Measurements from ENCODE around the gene MARVELD1.

The MARVELD1 gene

GRCh38 chr10:97705006-97705670 lies 8.4 kb upstream of the MARVELD1 start:
- no peak for TF ChIP-seq JUND (IDR thresholded peaks at IDR 0.05; ENCODE audit: low read depth)
- DNase-seq (ENCODE audit: low read depth in 1 of 2, low spot score in 1 of 2) = no peak
- in situ Hi-C loops (cut with HindIII; ENCODE audit: low pct_unique_long_range_greater_than_20kb, low sequenced_read_pairs) = no loop called here

DNA sequence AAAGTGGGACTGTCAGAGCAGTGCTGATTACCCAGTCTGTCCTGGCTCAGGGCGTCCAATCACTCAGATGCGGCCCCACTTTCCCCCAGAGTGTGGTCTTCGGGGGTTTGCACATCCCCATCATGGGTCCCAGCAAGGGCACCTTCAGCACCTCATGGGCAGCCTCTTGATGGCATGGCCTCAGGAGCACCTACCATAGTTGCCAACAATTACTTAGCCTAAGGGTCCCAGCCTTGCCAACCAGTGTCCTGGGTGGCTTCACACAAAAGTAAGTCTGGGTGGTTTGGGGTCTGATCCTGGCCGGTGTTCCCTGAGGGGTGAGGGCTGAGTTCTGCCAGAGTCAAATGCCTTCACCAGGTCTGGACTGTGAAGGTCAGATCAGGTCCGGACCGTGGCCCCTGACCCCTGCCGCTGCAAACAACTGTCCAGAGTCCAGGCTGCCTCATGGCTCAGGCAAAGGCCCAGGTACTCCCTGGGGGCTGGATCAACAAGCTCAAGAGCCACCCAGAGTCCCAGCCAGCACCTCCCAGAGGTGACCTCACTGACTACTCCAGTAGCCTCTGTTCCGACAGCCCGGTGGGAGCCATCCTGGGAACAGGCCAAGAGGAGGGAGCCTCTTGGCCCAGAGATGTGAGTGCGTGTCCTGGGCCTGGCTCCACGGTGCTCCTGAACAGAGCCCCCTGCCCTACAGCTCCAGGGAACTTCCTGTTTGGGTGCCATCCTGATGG lies 6.2 kb upstream of the MARVELD1 start:
- in situ Hi-C loops (cut with HindIII; ENCODE audit: low pct_unique_long_range_greater_than_20kb, low sequenced_read_pairs) = no loop called here
- no peak for DNase-seq (ENCODE audit: low read depth in 1 of 2, low spot score in 1 of 2)
- TF ChIP-seq JUND (IDR thresholded peaks at IDR 0.05; ENCODE audit: low read depth) = no peak

DNA sequence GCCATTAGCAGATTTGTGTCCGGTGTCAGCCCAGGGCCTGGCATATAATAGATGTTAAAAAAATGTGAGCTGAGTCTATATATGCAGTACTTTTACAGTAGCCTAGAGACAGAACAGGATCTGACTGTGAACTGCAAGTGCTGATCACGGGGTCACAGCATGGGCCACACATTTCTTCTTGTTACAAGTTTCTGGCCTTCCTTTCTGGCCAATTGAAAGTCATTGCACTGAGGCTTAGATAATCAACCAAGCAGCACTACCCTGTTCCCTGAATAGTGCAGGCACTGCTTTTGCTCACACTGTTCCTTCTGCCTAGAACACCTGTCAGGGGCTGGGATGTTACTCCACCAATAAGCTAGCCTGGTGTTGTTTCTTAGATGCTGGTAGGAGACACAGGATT lies 5.4 kb upstream of the MARVELD1 start:
- in situ Hi-C loops (cut with HindIII; ENCODE audit: low pct_unique_long_range_greater_than_20kb, low sequenced_read_pairs) = no loop called here
- no peak for DNase-seq (ENCODE audit: low read depth in 1 of 2, low spot score in 1 of 2)
- TF ChIP-seq JUND (IDR thresholded peaks at IDR 0.05; ENCODE audit: low read depth) = no peak

DNA sequence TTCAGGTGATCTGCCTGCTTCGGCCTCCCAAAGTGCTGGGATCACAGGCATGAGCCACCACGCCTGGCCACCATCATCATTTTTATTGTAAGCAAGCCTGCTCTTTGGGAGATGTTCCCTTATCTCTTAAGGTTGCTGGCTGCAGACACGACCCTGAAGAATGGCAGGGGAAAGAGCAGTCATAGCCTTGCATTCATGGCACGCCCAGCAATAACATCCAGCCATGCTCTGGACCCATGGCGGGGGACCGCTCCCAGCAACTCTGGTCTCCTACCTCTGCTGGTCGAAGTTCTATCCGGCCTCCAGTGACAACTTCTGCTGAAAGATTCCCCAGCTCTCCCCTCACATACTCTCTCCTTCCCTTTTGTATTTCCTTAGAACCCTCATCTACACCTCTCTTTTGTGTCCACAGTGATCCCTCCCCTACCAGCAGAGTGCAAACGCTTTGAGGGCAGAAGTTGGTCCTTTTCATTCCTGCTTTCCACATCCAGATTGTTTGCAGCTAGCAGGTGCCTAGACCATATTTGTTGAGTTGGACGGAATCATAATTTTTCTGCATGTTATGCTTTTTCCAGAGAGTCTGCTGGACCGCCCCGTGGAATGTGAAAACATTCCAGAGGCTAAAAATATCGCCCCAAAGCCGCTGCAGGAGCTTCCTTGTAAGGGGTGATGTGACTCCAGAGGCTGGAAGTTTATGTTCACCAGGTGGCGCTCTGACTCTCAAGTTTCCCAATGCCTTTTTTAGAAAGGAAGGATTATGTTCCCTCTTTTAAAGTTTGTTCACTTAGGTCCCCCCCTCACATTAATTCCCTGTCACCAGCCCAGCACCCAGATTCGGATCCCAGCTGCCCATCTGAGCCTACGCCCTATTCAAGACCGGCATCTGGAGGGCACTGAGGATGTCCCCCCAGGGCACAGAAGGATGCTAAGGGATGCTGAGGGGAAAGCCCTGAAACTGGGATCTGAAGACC lies 4.3 kb upstream of the MARVELD1 start:
- in situ Hi-C loops (cut with HindIII; ENCODE audit: low pct_unique_long_range_greater_than_20kb, low sequenced_read_pairs) = no loop called here
- peak; percentile 75 to 82 for DNase-seq (ENCODE audit: low read depth in 1 of 2, low spot score in 1 of 2)
- TF ChIP-seq JUND (IDR thresholded peaks at IDR 0.05; ENCODE audit: low read depth) = no peak

GRCh38 chr10:97711640-97712572 lies 1.6 kb upstream of the MARVELD1 start:
- no peak for TF ChIP-seq JUND (IDR thresholded peaks at IDR 0.05; ENCODE audit: low read depth)
- in situ Hi-C loops (cut with HindIII; ENCODE audit: low pct_unique_long_range_greater_than_20kb, low sequenced_read_pairs) = no loop called here
- DNase-seq (ENCODE audit: low read depth in 1 of 2, low spot score in 1 of 2) = no peak

DNA sequence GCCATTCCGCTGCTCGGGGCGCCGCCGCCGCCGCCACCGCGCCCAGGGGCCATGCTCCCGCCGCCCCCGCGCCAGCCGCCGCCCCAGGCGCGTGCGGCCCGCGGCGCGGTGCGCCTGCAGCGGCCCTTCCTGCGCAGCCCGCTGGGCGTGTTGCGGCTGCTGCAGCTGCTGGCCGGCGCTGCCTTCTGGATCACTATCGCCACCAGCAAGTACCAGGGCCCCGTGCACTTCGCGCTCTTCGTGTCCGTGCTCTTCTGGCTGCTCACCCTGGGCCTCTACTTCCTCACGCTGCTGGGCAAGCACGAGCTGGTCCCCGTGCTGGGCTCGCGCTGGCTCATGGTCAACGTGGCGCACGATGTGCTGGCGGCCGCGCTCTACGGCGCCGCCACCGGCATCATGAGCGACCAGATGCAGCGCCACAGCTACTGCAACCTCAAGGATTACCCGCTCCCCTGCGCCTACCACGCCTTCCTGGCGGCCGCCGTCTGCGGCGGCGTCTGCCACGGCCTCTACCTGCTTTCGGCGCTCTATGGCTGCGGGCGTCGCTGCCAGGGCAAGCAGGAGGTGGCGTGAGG lies 383 bp downstream of the MARVELD1 start:
- DNase-seq (ENCODE audit: low read depth in 1 of 2, low spot score in 1 of 2) = peak; percentile 86 to 98
- in situ Hi-C loops (cut with HindIII; ENCODE audit: low pct_unique_long_range_greater_than_20kb, low sequenced_read_pairs) = no loop called here
- TF ChIP-seq JUND (IDR thresholded peaks at IDR 0.05; ENCODE audit: low read depth) = no peak

DNA sequence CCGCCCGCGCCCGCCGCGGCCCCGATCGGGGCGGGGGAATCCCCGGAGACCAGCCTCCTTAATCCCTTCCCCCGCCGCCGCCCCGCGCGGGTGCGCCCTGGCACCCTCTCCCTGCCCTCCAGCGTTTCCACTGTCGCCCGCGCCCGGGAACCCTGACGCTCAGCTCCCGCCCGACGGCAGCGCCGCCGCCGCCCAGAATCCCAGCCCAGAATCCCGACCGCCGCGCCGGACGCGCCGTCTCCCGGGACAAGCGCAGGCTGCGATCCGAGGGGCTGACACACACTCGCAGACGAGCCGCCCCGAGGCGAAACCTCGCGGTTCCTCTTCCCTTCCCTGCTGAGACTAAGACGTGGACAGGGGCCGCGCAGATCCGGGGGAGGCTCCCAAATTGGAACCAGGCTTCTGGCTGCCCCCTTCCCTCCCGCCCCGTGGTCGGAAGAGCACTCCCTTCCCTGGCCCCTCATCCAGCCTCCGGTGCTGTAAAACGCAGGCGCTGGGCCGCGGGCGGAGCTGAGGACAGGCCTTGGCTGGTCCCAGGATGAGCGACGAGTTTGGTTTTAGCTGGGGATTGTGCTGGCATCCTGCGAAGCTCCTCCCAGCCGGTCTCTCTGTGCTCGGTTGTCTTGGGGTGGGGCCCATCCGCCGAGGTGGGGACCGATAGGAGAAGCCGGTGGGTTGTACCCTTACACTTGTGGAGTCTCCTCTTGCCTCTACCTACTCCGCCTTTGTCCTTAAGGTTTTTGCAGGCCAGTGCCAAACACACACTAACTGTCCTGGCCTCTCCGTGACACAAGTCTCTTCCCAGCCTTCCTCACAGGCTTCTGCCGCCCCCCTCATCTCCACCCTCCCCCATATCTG lies 1.1 kb downstream of the MARVELD1 start:
- in situ Hi-C loops (cut with HindIII; ENCODE audit: low pct_unique_long_range_greater_than_20kb, low sequenced_read_pairs) = no loop called here
- no peak for DNase-seq (ENCODE audit: low read depth in 1 of 2, low spot score in 1 of 2)
- no peak for TF ChIP-seq JUND (IDR thresholded peaks at IDR 0.05; ENCODE audit: low read depth)

- no peak for TF ChIP-seq JUND (IDR thresholded peaks at IDR 0.05; ENCODE audit: low read depth)
- in situ Hi-C loops (cut with HindIII; ENCODE audit: low pct_unique_long_range_greater_than_20kb, low sequenced_read_pairs) = no loop called here
- DNase-seq (ENCODE audit: low read depth in 1 of 2, low spot score in 1 of 2) = no peak
Observed at GRCh38 chr10:97715259-97715874, 1.8 kb downstream of the MARVELD1 start.

- TF ChIP-seq JUND (IDR thresholded peaks at IDR 0.05; ENCODE audit: low read depth) = no peak
- DNase-seq (ENCODE audit: low read depth in 1 of 2, low spot score in 1 of 2) = no peak
- in situ Hi-C loops (cut with HindIII; ENCODE audit: low pct_unique_long_range_greater_than_20kb, low sequenced_read_pairs) = no loop called here
Observed at GRCh38 chr10:97717627-97718026, 4.1 kb downstream of the MARVELD1 start.

DNA sequence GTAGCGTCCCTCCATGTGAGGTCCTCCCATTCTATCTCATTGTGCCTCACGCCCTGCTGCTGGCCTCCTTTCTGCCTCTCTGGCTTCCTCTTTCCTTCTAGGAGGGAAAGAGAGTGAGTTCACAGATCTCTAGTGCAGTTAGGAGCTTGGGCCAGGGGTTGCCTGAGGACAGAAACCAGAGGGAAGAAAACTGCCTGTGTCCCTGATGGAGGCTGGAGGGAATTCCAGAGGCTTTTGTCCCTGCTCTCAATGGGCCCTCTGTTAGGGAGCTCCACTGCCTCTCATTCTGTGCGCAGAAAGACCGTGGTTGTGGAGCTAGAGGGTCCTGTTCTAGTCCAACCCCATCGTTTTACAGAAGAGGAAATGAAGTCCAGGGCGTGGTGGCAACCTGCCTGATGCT lies 4.6 kb downstream of the MARVELD1 start:
- in situ Hi-C loops (cut with HindIII; ENCODE audit: low pct_unique_long_range_greater_than_20kb, low sequenced_read_pairs) = no loop called here
- no peak for TF ChIP-seq JUND (IDR thresholded peaks at IDR 0.05; ENCODE audit: low read depth)
- DNase-seq (ENCODE audit: low read depth in 1 of 2, low spot score in 1 of 2) = no peak

Measured in T47D (cell line).